ENCODE measurements around the gene DYNC2LI1.

The DYNC2LI1 gene

DNA sequence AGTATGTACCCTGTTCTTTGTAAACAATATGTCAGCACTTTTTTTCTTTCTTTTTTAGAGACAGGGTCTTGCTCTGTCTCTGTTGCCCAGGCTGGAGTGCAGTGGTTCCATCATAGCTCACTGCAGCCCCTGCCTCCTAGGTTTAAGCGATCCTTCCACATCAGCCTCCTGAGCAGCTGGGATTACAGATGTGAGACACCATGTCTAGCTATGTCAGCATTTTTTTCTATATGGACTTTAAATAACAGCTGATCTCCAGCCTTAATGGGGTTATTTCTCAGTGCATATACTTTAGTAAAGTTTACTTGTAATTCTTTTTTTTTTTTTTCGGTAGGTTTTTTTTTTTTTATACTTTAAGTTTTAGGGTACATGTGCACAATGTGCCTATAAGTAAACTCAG, 38.2 kb downstream of the DYNC2LI1 start:
- no peak for TF ChIP-seq TAF1 (IDR thresholded peaks at IDR 0.05; ENCODE audit: borderline replicate concordance, insufficient read depth, low read length)
- no peak for TF ChIP-seq FOXP2 (optimal IDR thresholded peaks at IDR 0.05; ENCODE audit: borderline replicate concordance, extremely low read depth, extremely low read length, insufficient read depth)
- TF ChIP-seq REST (IDR thresholded peaks at IDR 0.05; ENCODE audit: insufficient read depth in 1 of 2, low read depth in 2 of 2, low read length in 2 of 2): no peak
- no peak for TF ChIP-seq POLR2AphosphoS5 (IDR thresholded peaks at IDR 0.05; ENCODE audit: low read depth, low read length)
- no peak for TF ChIP-seq SIN3A (IDR thresholded peaks at IDR 0.05; ENCODE audit: borderline replicate concordance, insufficient read depth, low read length)

DNA sequence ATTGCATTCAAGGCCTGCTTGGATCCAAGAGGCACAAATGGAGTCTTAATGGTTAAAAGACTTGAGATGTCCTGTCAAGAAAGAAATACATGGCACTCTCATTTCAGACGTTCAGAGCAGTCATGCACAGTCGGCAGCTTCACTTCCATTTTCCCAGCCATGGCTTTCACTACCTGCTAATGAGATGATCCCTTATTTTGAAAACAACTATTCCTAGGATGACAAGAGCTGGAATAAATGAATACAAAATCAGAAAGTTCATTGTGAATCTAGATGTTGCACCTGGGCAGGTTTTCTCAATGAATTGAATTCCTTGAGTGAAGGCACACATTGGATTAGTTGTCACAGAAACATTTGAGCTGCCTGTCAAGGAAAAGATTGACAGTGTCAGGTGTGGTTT, 39.1 kb downstream of the DYNC2LI1 start:
- TF ChIP-seq TAF1 (IDR thresholded peaks at IDR 0.05; ENCODE audit: borderline replicate concordance, insufficient read depth, low read length) (no peak), SIN3A (IDR thresholded peaks at IDR 0.05; ENCODE audit: borderline replicate concordance, insufficient read depth, low read length) (no peak), FOXP2 (optimal IDR thresholded peaks at IDR 0.05; ENCODE audit: borderline replicate concordance, extremely low read depth, extremely low read length, insufficient read depth) (no peak), REST (IDR thresholded peaks at IDR 0.05; ENCODE audit: insufficient read depth in 1 of 2, low read depth in 2 of 2, low read length in 2 of 2) (no peak), POLR2AphosphoS5 (IDR thresholded peaks at IDR 0.05; ENCODE audit: low read depth, low read length) (no peak)

- TF ChIP-seq FOXP2 (optimal IDR thresholded peaks at IDR 0.05; ENCODE audit: borderline replicate concordance, extremely low read depth, extremely low read length, insufficient read depth) (no peak), POLR2AphosphoS5 (IDR thresholded peaks at IDR 0.05; ENCODE audit: low read depth, low read length) (no peak), REST (IDR thresholded peaks at IDR 0.05; ENCODE audit: insufficient read depth in 1 of 2, low read depth in 2 of 2, low read length in 2 of 2) (no peak), TAF1 (IDR thresholded peaks at IDR 0.05; ENCODE audit: borderline replicate concordance, insufficient read depth, low read length) (no peak), SIN3A (IDR thresholded peaks at IDR 0.05; ENCODE audit: borderline replicate concordance, insufficient read depth, low read length) (no peak)
These were observed 40.9 kb downstream of the DYNC2LI1 start for GRCh38 chr2:43814711-43815110.

DNA sequence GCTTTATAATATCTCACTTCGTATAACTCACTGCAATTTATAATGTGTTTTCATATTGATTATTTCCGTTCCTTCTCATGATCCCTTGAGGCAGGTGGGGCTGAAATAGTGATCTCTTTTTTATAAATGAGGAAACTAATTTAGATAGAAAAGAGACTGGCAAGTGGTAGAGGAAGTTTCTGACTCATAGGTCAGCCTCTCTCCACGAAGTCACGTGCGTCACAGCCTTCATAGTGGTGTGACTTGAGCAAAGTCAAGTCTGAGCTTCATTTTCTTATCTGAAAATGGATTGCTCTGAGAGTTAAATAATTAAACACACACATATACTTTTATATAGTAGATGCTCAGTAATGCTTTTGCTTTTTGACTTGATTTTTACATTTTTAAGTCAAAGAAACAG, 44.9 kb downstream of the DYNC2LI1 start:
- TF ChIP-seq SIN3A (IDR thresholded peaks at IDR 0.05; ENCODE audit: borderline replicate concordance, insufficient read depth, low read length) (no peak), REST (IDR thresholded peaks at IDR 0.05; ENCODE audit: insufficient read depth in 1 of 2, low read depth in 2 of 2, low read length in 2 of 2) (no peak), TAF1 (IDR thresholded peaks at IDR 0.05; ENCODE audit: borderline replicate concordance, insufficient read depth, low read length) (no peak), POLR2AphosphoS5 (IDR thresholded peaks at IDR 0.05; ENCODE audit: low read depth, low read length) (no peak), FOXP2 (optimal IDR thresholded peaks at IDR 0.05; ENCODE audit: borderline replicate concordance, extremely low read depth, extremely low read length, insufficient read depth) (no peak)

All from PFSK-1 (cell line).